AG04450 (cell line): Measurements from ENCODE around the gene OMP. TPM values are rescaled to one million over a fixed set of nuclear protein-coding genes. Genes with fewer than 3 reads are reported as not detected.
"Not testable (repeated sequence)": the region's sequence is repeated elsewhere in the genome, so short reads cannot be mapped to it uniquely, and the experiment has no call there.

ENCODE experiments used
- CTCF ChIA-PET: fragments of 300-600, 350-600 bp; formaldehyde crosslinking; extraction: SDS; loops from one replicate; lab custom pipeline; 2022; ENCODE audit warnings: antibody characterized with exemption, inconsistent platforms; lab: Charles Lee
- POLR2A ChIA-PET: fragments of 350-600 bp; formaldehyde crosslinking; extraction: SDS; loops from one replicate; lab custom pipeline; 2021; ENCODE audit warnings: antibody characterized with exemption, inconsistent platforms; lab: Yijun Ruan, JAX
- DNase-seq: peaks from one replicate; pipeline ENCODE4 v3.0.0-alpha.2; 2011; ENCODE audit warnings: low read depth, low spot score
- H3K27ac ChIP-seq: one replicate; pipeline ENCODE4 v1.5.1; 2012; ENCODE audit warnings: low read depth, low read length, control low read depth
- H3K27me3 ChIP-seq: one replicate; pipeline ENCODE4 v1.6.0; 2012; ENCODE audit warnings: low read length; ENCODE audit not compliant: control insufficient read depth, insufficient read depth
- H3K4me3 ChIP-seq: 2 replicates; pipeline ENCODE4 v1.5.1; 2011; ENCODE audit warnings: mild to moderate bottlenecking, low read depth, low read length, control low read depth
- H3K9me3 ChIP-seq: 2 replicates; pipeline ENCODE4 v1.5.1; 2012; ENCODE audit warnings: low read length; ENCODE audit not compliant: control insufficient read depth, insufficient read depth
- polyA plus RNA-seq: library from polyadenylated mRNA; depleted of rRNA; stranded (reverse); fragments of >200 nt; gene quantifications from 2 replicates; pipeline ENCODE4 v1.2.3, GENCODE V29; 2011
- TF ChIP-seq, protein P1 (sequence below): IDR thresholded peaks from 2 replicates; pipeline ENCODE4 v1.5.1; 2011; ENCODE audit warnings: low read depth, low read length, control low read depth, inconsistent platforms

OMP gene
- polyA plus RNA-seq, 1 experiment, result not detected

- H3K27ac ChIP-seq, result no peak overlapping the region
- ChIA-PET CTCF (no interaction called here), POLR2A (no interaction called here)
- TF ChIP-seq, protein P1, sequence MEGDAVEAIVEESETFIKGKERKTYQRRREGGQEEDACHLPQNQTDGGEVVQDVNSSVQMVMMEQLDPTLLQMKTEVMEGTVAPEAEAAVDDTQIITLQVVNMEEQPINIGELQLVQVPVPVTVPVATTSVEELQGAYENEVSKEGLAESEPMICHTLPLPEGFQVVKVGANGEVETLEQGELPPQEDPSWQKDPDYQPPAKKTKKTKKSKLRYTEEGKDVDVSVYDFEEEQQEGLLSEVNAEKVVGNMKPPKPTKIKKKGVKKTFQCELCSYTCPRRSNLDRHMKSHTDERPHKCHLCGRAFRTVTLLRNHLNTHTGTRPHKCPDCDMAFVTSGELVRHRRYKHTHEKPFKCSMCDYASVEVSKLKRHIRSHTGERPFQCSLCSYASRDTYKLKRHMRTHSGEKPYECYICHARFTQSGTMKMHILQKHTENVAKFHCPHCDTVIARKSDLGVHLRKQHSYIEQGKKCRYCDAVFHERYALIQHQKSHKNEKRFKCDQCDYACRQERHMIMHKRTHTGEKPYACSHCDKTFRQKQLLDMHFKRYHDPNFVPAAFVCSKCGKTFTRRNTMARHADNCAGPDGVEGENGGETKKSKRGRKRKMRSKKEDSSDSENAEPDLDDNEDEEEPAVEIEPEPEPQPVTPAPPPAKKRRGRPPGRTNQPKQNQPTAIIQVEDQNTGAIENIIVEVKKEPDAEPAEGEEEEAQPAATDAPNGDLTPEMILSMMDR, result no peak
- peaks cover 23% of the 10 kb centered on the region for H3K9me3 ChIP-seq
- peaks cover 6% of the 10 kb centered on the region for H3K27me3 ChIP-seq
- DNase-seq, result no peak
- H3K4me3 ChIP-seq, result no peak overlapping the region
Measured at GRCh38 chr11:77060234-77060633, 42.4 kb upstream of the OMP start.

DNA sequence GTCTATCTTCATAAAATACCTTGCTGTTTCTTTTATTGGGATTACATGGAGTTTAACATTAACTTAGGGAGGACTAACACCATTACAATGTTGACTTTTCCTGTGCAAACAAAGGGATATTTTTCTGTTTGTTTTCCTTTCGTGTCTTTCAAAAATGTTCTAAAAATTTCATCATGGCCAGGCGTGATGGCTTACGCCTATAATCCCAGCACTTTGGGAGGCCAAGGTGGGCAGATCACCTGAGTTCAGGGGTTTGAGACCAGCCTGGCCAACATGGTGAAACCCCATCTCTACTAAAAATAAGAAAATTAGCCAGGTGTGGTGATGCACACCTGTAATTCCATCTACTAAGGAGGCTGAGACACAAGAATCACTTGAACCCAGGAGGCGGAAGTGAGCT, 41.4 kb upstream of the OMP start:
- POLR2A ChIA-PET, H3K27me3 ChIP-seq, H3K27ac ChIP-seq, H3K4me3 ChIP-seq, CTCF ChIA-PET, DNase-seq: not testable (repeated sequence)
- peaks cover 16% of the 10 kb centered on the region for H3K9me3 ChIP-seq

DNA sequence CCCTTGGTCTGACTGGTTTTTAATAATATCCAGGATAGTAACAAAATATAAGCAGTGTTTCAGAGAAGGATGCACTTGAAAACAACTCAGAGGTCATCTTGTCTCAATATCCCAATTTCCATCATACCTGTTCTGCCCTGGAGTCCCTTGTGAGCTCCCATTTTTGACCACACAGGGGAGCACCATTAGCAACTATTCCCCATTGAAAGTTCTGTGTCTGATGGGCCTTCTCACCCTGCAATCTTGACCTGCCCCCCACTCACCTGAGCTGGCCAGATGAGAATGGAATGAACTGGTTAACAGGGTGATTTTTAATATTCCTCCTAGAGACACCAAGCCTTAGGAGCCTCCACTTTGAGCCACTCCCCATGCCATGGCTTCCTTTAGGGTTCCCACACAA, 39.7 kb upstream of the OMP start:
- DNase-seq, result no peak
- Histone ChIP-seq H3K27ac (no peak overlapping the region), H3K4me3 (no peak overlapping the region), H3K9me3 (peaks cover 3% of the 10 kb centered on the region; the same call in 1 of the 2 replicates), H3K27me3 (peaks cover 6% of the 10 kb centered on the region)
- TF ChIP-seq, protein P1, result peak; percentile 17; the same call in 1 of the 2 replicates
- POLR2A ChIA-PET, result no interaction called here
- CTCF ChIA-PET, result interaction anchor here (0.6 to 2.9 kb wide), 4 partner anchors 15 to 39 kb away, joined by 3 to 14 read pairs (median 4); no protein-coding TSS in a partner anchor

GRCh38 chr11:77063407-77063806, 39.2 kb upstream of the OMP start:
- Histone ChIP-seq H3K27ac (no peak overlapping the region), H3K27me3 (peaks cover 6% of the 10 kb centered on the region), H3K4me3 (no peak overlapping the region), H3K9me3 (no peaks in the 10 kb centered on the region)
- ChIA-PET CTCF (interaction anchor here (0.6 to 2.9 kb wide), 4 partner anchors 15 to 40 kb away, joined by 3 to 14 read pairs (median 4); no protein-coding TSS in a partner anchor), POLR2A (no interaction called here)
- DNase-seq, result no peak
- TF ChIP-seq, protein P1, result no peak

DNA sequence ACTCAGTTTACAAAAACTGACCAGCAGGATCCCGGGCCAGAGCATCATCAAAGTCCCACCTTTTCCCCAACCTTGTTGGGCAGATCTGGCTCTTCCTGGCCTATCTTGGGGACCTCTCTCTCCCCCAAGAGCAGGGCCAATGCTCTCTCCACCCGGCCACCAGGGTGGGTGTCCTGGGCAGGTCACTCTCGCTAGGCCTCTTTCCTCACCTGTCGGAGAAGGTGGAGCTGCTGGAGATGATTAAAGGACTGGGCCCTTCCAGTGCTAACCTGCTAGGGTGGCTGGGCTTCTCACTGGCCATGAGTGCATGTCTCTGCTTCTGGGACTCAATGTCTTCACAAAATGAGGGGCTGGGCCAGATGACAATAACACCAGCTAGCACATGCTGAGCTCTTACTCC, 38.8 kb upstream of the OMP start:
- no peak for DNase-seq
- no peaks in the 10 kb centered on the region for H3K9me3 ChIP-seq
- no peak overlapping the region for H3K27ac ChIP-seq
- CTCF ChIA-PET, result interaction anchor here (2.9 to 3.4 kb wide), 2 partner anchors 16 to 27 kb away, joined by 14 to 20 read pairs; no protein-coding TSS in a partner anchor
- POLR2A ChIA-PET, result no interaction called here
- TF ChIP-seq, protein P1, result no peak
- no peak overlapping the region for H3K4me3 ChIP-seq
- peaks cover 6% of the 10 kb centered on the region for H3K27me3 ChIP-seq
